Thymus (tissue), 11 donors: Measurements from ENCODE around the gene ELL2. TPM values are rescaled to one million over a fixed set of nuclear protein-coding genes. Genes with fewer than 3 reads are reported as not detected.

Source experiments
- DNase-seq, 9 donors: peaks; one replicate each; pipeline ENCODE4 v3.0.0-alpha.2; 2013; ENCODE audit warnings: low spot score in 9 of 9, low read depth in 6 of 9, missing footprints in 1 of 9
- H3K27ac ChIP-seq, 2 donors: one replicate each; pipeline ENCODE4 v1.5.1; 2013; ENCODE audit warnings: control low read depth in 1 of 2, low read depth in 1 of 2, low read length in 1 of 2, mild to moderate bottlenecking in 1 of 2, moderate library complexity in 1 of 2
- H3K27me3 ChIP-seq, 2 donors: one replicate each; pipeline ENCODE4 v1.5.1; 2013; ENCODE audit warnings: low read length in 1 of 2; ENCODE audit not compliant: control insufficient read depth in 2 of 2, insufficient read depth in 1 of 2
- H3K36me3 ChIP-seq, 2 donors: one replicate each; pipeline ENCODE4 v1.5.1; 2013; ENCODE audit warnings: low read length in 1 of 2, mild to moderate bottlenecking in 1 of 2, moderate library complexity in 1 of 2; ENCODE audit not compliant: control insufficient read depth in 2 of 2, insufficient read depth in 2 of 2
- H3K4me1 ChIP-seq, 2 donors: one replicate each; pipeline ENCODE4 v1.5.1; 2013; ENCODE audit warnings: low read length in 2 of 2; ENCODE audit not compliant: control insufficient read depth in 2 of 2, insufficient read depth in 2 of 2
- H3K4me3 ChIP-seq, 2 donors: one replicate each; pipeline ENCODE4 v1.5.1; 2013; ENCODE audit warnings: low read length in 2 of 2, control low read depth in 1 of 2, mild to moderate bottlenecking in 1 of 2
- H3K9me3 ChIP-seq, 2 donors: one replicate each; pipeline ENCODE4 v1.5.1; 2013; ENCODE audit warnings: low read length in 1 of 2, mild to moderate bottlenecking in 1 of 2; ENCODE audit not compliant: control insufficient read depth in 2 of 2, insufficient read depth in 1 of 2
- WGBS: extraction: QIAGEN DNeasy Blood & Tissue Kit; methylation state at CpG from one replicate; pipeline ENCODE4 v1.1.7; 2013; 5-methylcytosine and 5-hydroxymethylcytosine counted together
- polyA plus RNA-seq: library from polyadenylated mRNA; stranded (reverse); fragments of 200-250 nt; gene quantifications from one replicate; pipeline ENCODE4 v1.2.3, GENCODE V29; 2013
- total RNA-seq: library from RNA; stranded (reverse); fragments of 120-200 nt; gene quantifications from one replicate; pipeline ENCODE4 v1.2.4, GENCODE V29; 2013
- donor health status: healthy.

Gene ELL2
- total and polyA plus RNA-seq, 2 donors: 9.3 to 22.5 TPM

DNA sequence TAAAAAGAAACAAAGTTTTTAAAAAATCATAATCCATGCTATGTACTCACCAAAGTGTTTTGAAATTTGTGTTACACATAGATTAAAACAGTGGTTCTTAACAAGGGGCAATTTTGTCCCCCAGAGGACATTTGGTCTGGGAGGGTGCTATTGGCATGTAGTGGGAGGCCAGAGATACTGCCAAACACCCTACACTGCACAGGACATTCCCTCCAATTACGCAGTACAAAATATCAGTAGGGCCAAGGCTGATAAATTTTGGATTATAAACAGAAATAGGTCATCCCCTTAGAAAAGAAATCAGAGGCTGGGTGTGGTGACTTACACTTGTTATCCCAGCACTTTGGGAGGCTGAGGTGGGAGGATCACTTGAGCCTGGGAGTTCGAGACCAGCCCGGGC lies 38.9 kb downstream of the ELL2 start:
- Histone ChIP-seq H3K4me1 (peaks cover 0 to 5% of the 10 kb centered on the region in 2 donors), H3K9me3 (no peaks in the 10 kb centered on the region), H3K36me3 (no peaks in the 10 kb centered on the region), H3K4me3 (no peak overlapping the region), H3K27ac (no peak overlapping the region), H3K27me3 (no peaks in the 10 kb centered on the region)
- 99% methylated on average over 3 of the region's 3 CpGs for WGBS
- DNase-seq: no peak

DNA sequence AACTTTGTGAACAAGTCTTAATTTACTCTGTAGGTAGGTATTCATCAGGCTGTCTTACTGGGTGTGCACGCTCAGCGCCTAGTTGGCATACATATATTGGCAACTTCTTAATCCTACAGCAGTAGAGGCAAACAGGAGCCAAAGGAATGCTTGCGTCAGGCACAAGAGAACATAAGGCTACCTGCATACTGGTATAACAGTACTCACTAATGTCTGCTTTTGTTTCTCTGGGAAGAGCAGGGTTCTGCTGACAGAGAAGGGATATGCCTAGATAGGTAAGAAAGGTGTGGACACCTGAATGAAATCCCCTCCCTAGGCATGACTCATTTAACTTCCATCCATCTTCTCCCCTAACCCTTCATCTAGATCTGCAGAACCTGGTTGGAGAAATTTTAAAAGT lies 40.1 kb downstream of the ELL2 start:
- WGBS: over 99% methylated on average over 3 of the region's 3 CpGs
- Histone ChIP-seq H3K36me3 (no peaks in the 10 kb centered on the region), H3K4me3 (no peak overlapping the region), H3K27ac (no peak overlapping the region), H3K9me3 (no peaks in the 10 kb centered on the region), H3K27me3 (no peaks in the 10 kb centered on the region), H3K4me1 (peaks cover 0 to 5% of the 10 kb centered on the region in 2 donors)
- DNase-seq: no peak

DNA sequence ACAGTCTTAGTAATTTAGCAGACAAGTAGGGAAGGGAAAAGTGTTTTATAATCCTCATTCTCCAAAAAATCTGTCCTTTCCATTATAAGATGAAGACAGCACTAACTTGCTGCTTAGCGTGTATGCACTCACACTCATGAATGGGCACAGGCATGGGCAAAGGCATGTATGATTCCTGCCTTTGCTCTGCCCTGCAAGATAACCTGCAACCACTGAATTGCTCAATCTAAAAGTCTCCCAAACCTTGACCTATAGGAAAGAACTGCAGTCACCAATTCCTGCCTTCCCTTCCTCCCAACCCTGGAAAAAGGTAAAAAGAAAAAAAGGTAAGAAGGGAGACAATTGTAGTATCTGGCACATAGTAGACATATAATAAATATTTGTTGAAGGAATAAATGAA lies 40.8 kb downstream of the ELL2 start:
- Histone ChIP-seq H3K27me3 (no peaks in the 10 kb centered on the region), H3K36me3 (no peaks in the 10 kb centered on the region), H3K27ac (no peak overlapping the region), H3K9me3 (no peaks in the 10 kb centered on the region), H3K4me3 (no peak overlapping the region), H3K4me1 (peaks cover 0 to 5% of the 10 kb centered on the region in 2 donors)
- 100% methylated on average over 1 of the region's 1 CpG for WGBS
- DNase-seq: no peak

DNA sequence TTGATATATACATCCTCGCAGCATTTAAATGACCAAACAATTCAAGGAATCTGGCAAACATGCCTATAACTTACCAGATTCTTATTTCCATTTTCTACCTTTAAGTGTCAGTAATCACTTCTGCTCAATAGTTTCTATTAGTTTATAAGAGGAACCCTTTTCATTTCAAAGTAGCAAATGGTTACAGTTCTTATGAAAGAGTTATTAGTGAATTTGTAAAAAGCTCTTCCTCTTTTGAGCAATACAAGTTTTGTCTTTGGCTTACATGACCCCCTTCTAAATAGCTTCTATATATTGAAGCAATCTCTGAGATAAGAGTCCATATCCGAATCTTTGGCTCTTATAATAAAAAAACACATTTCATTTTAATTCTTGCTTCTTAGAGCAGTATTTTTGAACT lies 42.0 kb downstream of the ELL2 start:
- DNase-seq: no peak
- no peak overlapping the region for H3K4me3 ChIP-seq
- 97% methylated on average over 2 of the region's 2 CpGs for WGBS
- peaks cover 0 to 2% of the 10 kb centered on the region in 2 donors for H3K4me1 ChIP-seq
- H3K27ac ChIP-seq: no peak overlapping the region
- no peaks in the 10 kb centered on the region for H3K27me3 ChIP-seq
- H3K36me3 ChIP-seq: no peaks in the 10 kb centered on the region
- H3K9me3 ChIP-seq: no peaks in the 10 kb centered on the region

DNA sequence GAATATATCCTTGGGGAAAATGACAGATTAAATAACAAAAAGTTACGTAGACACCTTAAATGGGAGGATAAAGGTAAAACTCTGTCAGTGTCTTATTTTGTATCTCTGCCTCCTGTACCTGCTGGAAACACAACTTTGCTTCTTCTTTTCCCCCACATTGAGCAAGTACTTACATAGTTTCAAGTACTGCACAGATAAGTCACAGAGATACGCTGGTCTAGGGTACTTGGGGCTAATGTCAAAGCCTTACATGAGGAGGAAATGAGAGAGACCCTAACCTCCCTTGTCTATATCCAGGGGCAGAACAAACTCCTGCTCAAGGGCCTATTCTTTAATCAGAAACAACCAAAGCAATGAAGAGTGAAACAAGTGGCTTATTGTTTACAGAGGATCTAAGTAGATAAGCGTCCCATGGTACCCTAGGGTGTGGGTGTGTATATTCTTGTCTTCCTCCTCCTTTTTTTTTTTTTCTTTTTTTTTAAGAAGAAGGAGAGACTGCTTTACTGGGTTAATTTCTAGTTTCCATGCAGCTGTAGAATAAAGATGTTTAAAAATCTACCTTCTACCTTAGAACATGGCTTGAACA lies 43.1 kb downstream of the ELL2 start:
- Histone ChIP-seq H3K36me3 (peaks cover 0 to 2% of the 10 kb centered on the region in 2 donors), H3K4me1 (no peaks in the 10 kb centered on the region), H3K27me3 (no peaks in the 10 kb centered on the region), H3K9me3 (no peaks in the 10 kb centered on the region), H3K4me3 (no peak overlapping the region), H3K27ac (no peak overlapping the region)
- 94% methylated on average over 3 of the region's 3 CpGs for WGBS
- DNase-seq: no peak

DNA sequence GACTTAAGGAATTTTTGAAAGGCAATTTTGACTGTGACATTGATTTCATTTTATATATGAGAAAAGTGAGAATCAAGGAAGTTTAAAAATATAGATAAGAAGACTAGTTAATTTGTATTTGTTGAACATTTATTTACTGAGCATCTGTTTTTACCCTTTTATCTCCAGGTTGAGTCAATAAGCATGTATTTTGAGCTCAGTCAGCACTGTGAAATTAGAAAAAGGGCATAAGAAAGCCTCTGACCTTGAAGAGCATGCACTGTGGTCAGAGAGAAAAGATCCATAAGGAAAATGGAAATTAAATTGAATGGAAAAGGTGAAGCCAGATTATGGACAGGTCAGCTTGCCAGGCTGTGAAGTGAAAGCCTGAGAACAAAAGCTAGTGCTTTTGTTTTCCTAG lies 44.4 kb downstream of the ELL2 start:
- Histone ChIP-seq H3K27me3 (no peaks in the 10 kb centered on the region), H3K9me3 (no peaks in the 10 kb centered on the region), H3K27ac (no peak overlapping the region), H3K36me3 (peaks cover 0 to 2% of the 10 kb centered on the region in 2 donors), H3K4me3 (no peak overlapping the region), H3K4me1 (no peaks in the 10 kb centered on the region)
- no peak for DNase-seq

DNA sequence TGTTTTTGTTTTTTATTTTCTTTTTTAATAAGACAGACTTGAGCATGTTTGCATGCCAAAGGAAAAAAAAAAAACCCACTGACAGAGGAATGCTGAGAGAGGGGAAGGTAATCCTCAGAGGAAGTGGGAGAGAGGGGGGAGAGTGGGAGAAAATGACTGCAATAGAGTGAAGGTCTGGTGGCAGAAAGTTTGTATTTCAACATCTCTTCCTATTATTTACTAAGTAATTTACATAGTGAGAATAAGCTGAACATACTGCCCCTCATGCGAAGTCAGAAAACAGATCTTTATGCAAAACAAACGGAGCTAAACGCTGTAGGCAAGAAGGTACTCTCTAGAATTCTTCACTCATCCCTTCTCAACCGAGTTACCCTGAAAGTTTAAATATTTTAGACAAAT lies 45.0 kb downstream of the ELL2 start:
- Histone ChIP-seq H3K4me1 (no peaks in the 10 kb centered on the region), H3K27ac (no peak overlapping the region), H3K36me3 (peaks cover 0 to 2% of the 10 kb centered on the region in 2 donors), H3K9me3 (no peaks in the 10 kb centered on the region), H3K4me3 (no peak overlapping the region), H3K27me3 (no peaks in the 10 kb centered on the region)
- 95% methylated on average over 4 of the region's 4 CpGs for WGBS
- DNase-seq: no peak

DNA sequence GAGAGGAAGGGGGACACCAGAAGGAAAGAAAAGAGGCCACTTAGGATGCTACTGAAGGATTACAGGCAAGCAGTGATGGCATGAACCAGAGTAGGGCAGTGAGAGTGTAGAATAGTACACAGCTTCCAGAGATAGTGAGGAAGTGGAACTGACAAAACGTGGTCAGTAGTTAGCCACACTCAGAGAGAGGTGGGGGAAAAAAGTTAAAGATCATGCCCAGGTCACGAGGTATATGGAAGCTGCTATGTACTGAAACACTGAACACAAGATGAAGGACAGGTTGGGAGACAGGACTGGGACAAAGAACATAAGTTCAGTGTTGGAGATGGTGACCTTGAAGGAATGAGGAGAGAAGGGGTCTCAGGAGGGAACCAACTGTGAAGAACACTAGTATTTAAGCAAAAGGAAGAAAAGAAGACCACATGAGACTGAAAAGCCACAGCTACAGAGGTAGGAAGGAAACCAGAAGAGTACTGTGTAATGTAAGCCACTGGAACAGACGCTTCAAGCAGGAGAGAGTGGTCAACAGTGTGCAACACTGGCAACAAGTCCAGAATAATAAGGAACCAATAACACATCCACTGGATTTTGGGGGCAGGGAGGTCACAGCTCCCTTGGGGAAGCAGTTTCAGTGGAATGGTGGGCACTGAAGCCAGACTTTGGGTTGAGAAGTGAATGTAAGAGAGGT lies 45.5 kb downstream of the ELL2 start:
- Histone ChIP-seq H3K27me3 (no peaks in the 10 kb centered on the region), H3K36me3 (peaks cover 0 to 2% of the 10 kb centered on the region in 2 donors), H3K9me3 (no peaks in the 10 kb centered on the region), H3K4me1 (no peaks in the 10 kb centered on the region), H3K4me3 (no peak overlapping the region), H3K27ac (no peak overlapping the region)
- 28% methylated on average over 3 of the region's 3 CpGs for whole genome bisulfite sequencing
- peak in 1 of 9 donors; percentile 28 for DNase-seq

DNA sequence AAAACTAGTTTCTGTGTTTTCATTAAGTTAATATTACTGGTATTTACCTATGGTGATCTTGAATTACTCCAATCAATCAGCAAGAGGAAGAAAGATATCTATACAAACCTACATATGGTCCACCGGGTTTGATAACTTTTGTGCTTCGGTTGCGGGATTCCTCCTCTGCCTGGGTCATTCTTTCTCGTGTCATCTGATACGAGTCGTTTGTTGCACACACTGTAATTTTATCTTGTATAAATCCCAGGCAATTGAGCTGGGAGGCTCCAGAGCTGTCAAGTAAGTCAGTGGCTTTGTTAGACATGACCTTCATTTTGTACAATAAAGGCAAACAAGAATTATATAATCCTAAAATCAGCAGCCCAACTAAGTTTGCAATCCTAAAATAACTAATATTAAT lies 48.0 kb downstream of the ELL2 start:
- Histone ChIP-seq H3K27me3 (no peaks in the 10 kb centered on the region), H3K4me3 (no peak overlapping the region), H3K27ac (no peak overlapping the region), H3K9me3 (no peaks in the 10 kb centered on the region), H3K36me3 (peaks cover 0 to 2% of the 10 kb centered on the region in 2 donors), H3K4me1 (no peaks in the 10 kb centered on the region)
- no peak for DNase-seq
- WGBS: 93% methylated on average over 6 of the region's 6 CpGs
